Adrenal gland (tissue), 5 donors: ENCODE data around the gene TOP3B.

Source experiments
- CTCF ChIP-seq, 6 experiments: fragments of 450-650 bp in 4 of 6; fragments of 200-600 bp in 2 of 6; sonication (generic) in 1 of 6; IDR thresholded peaks; 1 replicate in 5 of 6; 2 replicates in 1 of 6; pipeline versions ENCODE4 v1.5.1 to v1.8.0; 2016 to 2021; ENCODE audit warnings: antibody characterized with exemption in 6 of 6, mild to moderate bottlenecking in 2 of 6, moderate library complexity in 1 of 6
- POLR2A ChIP-seq, 2 donors: fragments of 450-650 bp; IDR thresholded peaks; one replicate each; pipeline ENCODE4 v1.6.1; 2017; ENCODE audit warnings: antibody characterized with exemption in 2 of 2, mild to moderate bottlenecking in 2 of 2, moderate library complexity in 1 of 2
- donor health status: DM: no; HTN: no; CAD: no.

GRCh38 chr22:21918466-21919185 lies 64.0 kb downstream of the TOP3B start:
- no peak for TF ChIP-seq POLR2A (IDR thresholded peaks at IDR 0.05)
- TF ChIP-seq CTCF (IDR thresholded peaks at IDR 0.05): no peak
